ENCODE results near the gene SLC38A2. TPM values are rescaled to one million over a fixed set of nuclear protein-coding genes. Genes with fewer than 3 reads are reported as not detected.

The SLC38A2 gene
- total and polyA plus RNA-seq, 2 of the 4 experiments (the other 2 are of a cell fraction), result 313 to 881 TPM

GRCh38 chr12:46380022-46380796 lies 7.6 kb upstream of the SLC38A2 start:
- BruUV-seq (replicated peaks), result no TSS peak
- Histone ChIP-seq H3K4me3 (ENCODE audit: insufficient read depth, low read depth, low read length) (no peak overlapping the region), H2BK15ac (ENCODE audit: low read depth, low read length) (peak overlapping the region; percentile 26; the same call in 1 of the 3 replicates), H3K9me3 (ENCODE audit: control insufficient read depth, insufficient read depth, low read length) (no peaks in the 10 kb centered on the region), H3K4me2 (ENCODE audit: low read depth, low read length) (no peak overlapping the region), H2BK5ac (ENCODE audit: low read depth, low read length, poor library complexity, severe bottlenecking) (no peak overlapping the region), H3K27ac (ENCODE audit: insufficient read depth, low read length) (no peak overlapping the region), H3K14ac (replicated peaks; ENCODE audit: low read depth, low read length) (0 out of 2 replicates have a peak overlapping the region, but pooled peaks have one; percentile 20), H3K4ac (ENCODE audit: low read depth, low read length) (peak overlapping the region; percentile 72), H4K8ac (ENCODE audit: low read depth in 2 of 2, low read length in 2 of 2) (no peak overlapping the region), H3K18ac (ENCODE audit: low read depth, low read length) (no peak overlapping the region), H2AFZ (replicated peaks; ENCODE audit: low read length, poor library complexity) (no peak overlapping the region), H3K27me3 (ENCODE audit: control insufficient read depth, insufficient read depth, low read length) (no peaks in the 10 kb centered on the region), H2BK20ac (ENCODE audit: low read depth, low read length) (peak overlapping the region; percentile 51; the same call in 1 of the 2 replicates), H2AK5ac (ENCODE audit: low read depth, low read length) (peak overlapping the region; percentile 70), H3K9ac (ENCODE audit: low read depth, low read length) (no peak overlapping the region), H3K4me1 (ENCODE audit: control insufficient read depth, insufficient read depth, low read length) (peaks cover 5% of the 10 kb centered on the region), H4K20me1 (ENCODE audit: insufficient read depth, low read length) (no peaks in the 10 kb centered on the region), H4K5ac (ENCODE audit: low read depth, low read length) (no peak overlapping the region), H4K91ac (ENCODE audit: insufficient read depth, low read depth, low read length) (peak overlapping the region; percentile 37; the same call in 1 of the 2 replicates), H3K56ac (ENCODE audit: extremely low read depth, insufficient read depth, low read length) (no peak overlapping the region), H3K23ac (ENCODE audit: low read depth, low read length) (peak overlapping the region; percentile 59), H3K36me3 (ENCODE audit: control insufficient read depth, insufficient read depth, low read length) (no peaks in the 10 kb centered on the region), H3K9me1 (ENCODE audit: insufficient read depth, low read length) (peaks cover 7% of the 10 kb centered on the region), H2BK120ac (ENCODE audit: low read depth, low read length) (peak overlapping the region; percentile 46; the same call in 1 of the 2 replicates), H2AK9ac (replicated peaks; ENCODE audit: low read depth, low read length, poor library complexity) (no peak overlapping the region), H3K79me1 (ENCODE audit: low read depth in 1 of 2, low read length in 2 of 2) (peaks cover 17 to 51% of the 10 kb centered on the region in 2 experiments)
- 100% methylated on average over 1 of the region's 3 CpGs; no CpG with 5 or more reads in 1 of the 2 experiments for WGBS, 2 experiments (ENCODE audit: extremely low coverage in 2 of 2, insufficient read length in 1 of 2)
- no peak for TF ChIP-seq RAD21 (IDR thresholded peaks at IDR 0.05; ENCODE audit: low read length)
- no peak for TF ChIP-seq POLR2A (IDR thresholded peaks at IDR 0.05; ENCODE audit: low read depth, low read length)
- ChIA-PET POLR2A (ENCODE audit: unreplicated experiment) (no interaction called here), CTCF (no interaction called here)
- ATAC-seq (ENCODE audit: low read depth), result no peak
- in situ Hi-C loops (cut with MboI; ENCODE audit: low sequenced_read_pairs), result loop anchor here (10.0 kb wide), 1 partner anchor 115 kb away; no protein-coding TSS in a partner anchor
- no peak for DNase-seq
- dilution Hi-C loops (cut with HindIII; ENCODE audit: low sequenced_read_pairs, unreplicated experiment), result no loop called here
- intact Hi-C loops (cut with micrococcal nuclease), result no loop called here

Measured in IMR-90 (cell line).